IMR-90 (cell line): ENCODE measurements around the gene ZGRF1. TPM values are rescaled to one million over a fixed set of nuclear protein-coding genes. Genes with fewer than 3 reads are reported as not detected.

ENCODE experiments used
- ATAC-seq: fragments of 200-7000 bp; cut with Tn5 transposase; 2 replicates; pipeline ENCODE4 v1.9.1; 2020; ENCODE audit warnings: low read depth, mild to moderate bottlenecking, moderate library complexity
- BruUV-seq: library from RNA; stranded (reverse); fragments of 400-500 nt; replicated peaks from 2 replicates; lab custom pipeline; 2021; lab: Mats Ljungman, UMichigan
- CTCF ChIA-PET: fragments of 300-600 bp; formaldehyde crosslinking; extraction: SDS; loops from one replicate; lab custom pipeline; 2021; ENCODE audit warnings: antibody characterized with exemption; lab: Yijun Ruan, JAX
- POLR2A ChIA-PET: fragments of 300-600 bp; sonication (Branson Sonifier 250); formaldehyde crosslinking; loops from one replicate; lab custom pipeline; 2022; ENCODE audit warnings: antibody characterized with exemption; ENCODE audit not compliant: unreplicated experiment; lab: Charles Lee
- DNase-seq: peaks from one replicate; pipeline ENCODE4 v3.0.0; 2013
- H2AFZ ChIP-seq: replicated peaks from 2 replicates; pipeline ENCODE3; 2013; ENCODE audit warnings: low read length, mild to moderate bottlenecking; ENCODE audit not compliant: poor library complexity
- H2AK5ac ChIP-seq: 2 replicates; pipeline ENCODE4 v1.6.1; 2013; ENCODE audit warnings: low read depth, low read length, inconsistent platforms
- H2AK9ac ChIP-seq: replicated peaks from 2 replicates; pipeline ENCODE3; 2013; ENCODE audit warnings: mild to moderate bottlenecking, low read depth, low read length, moderate library complexity; ENCODE audit not compliant: poor library complexity
- H2BK120ac ChIP-seq: 2 replicates; pipeline ENCODE4 v1.6.1; 2013; ENCODE audit warnings: low read depth, low read length, inconsistent platforms
- H2BK15ac ChIP-seq: 3 replicates; pipeline ENCODE4 v1.6.1; 2013; ENCODE audit warnings: low read depth, low read length, inconsistent platforms
- H2BK20ac ChIP-seq: 2 replicates; pipeline ENCODE4 v1.6.1; 2013; ENCODE audit warnings: low read depth, mild to moderate bottlenecking, inconsistent platforms, low read length, moderate library complexity
- H2BK5ac ChIP-seq: 2 replicates; pipeline ENCODE4 v1.6.1; 2013; ENCODE audit warnings: mild to moderate bottlenecking, low read depth, low read length, inconsistent platforms; ENCODE audit not compliant: poor library complexity, severe bottlenecking
- H3K14ac ChIP-seq: replicated peaks from 2 replicates; pipeline ENCODE4 v1.6.1; 2013; ENCODE audit warnings: low read depth, low read length, inconsistent platforms
- H3K18ac ChIP-seq: 2 replicates; pipeline ENCODE4 v1.6.1; 2013; ENCODE audit warnings: low read depth, low read length, control low read depth
- H3K23ac ChIP-seq: 2 replicates; pipeline ENCODE4 v1.6.1; 2013; ENCODE audit warnings: low read depth, low read length, inconsistent platforms
- H3K27ac ChIP-seq: 2 replicates; pipeline ENCODE4 v1.5.1; 2013; ENCODE audit warnings: mild to moderate bottlenecking, control low read depth, low read length; ENCODE audit not compliant: insufficient read depth
- H3K27me3 ChIP-seq: 2 replicates; pipeline ENCODE4 v1.6.1; 2013; ENCODE audit warnings: low read length; ENCODE audit not compliant: control insufficient read depth, insufficient read depth
- H3K36me3 ChIP-seq: 2 replicates; pipeline ENCODE4 v1.6.1; 2013; ENCODE audit warnings: low read length, mixed read lengths; ENCODE audit not compliant: control insufficient read depth, insufficient read depth
- H3K4ac ChIP-seq: 2 replicates; pipeline ENCODE4 v1.6.1; 2013; ENCODE audit warnings: low read depth, low read length, inconsistent platforms
- H3K4me1 ChIP-seq: 2 replicates; pipeline ENCODE4 v1.6.1; 2013; ENCODE audit warnings: low read length, mixed read lengths; ENCODE audit not compliant: control insufficient read depth, insufficient read depth
- H3K4me2 ChIP-seq: 2 replicates; pipeline ENCODE4 v1.6.1; 2013; ENCODE audit warnings: low read depth, mild to moderate bottlenecking, control low read depth, low read length, moderate library complexity
- H3K4me3 ChIP-seq: 2 replicates; pipeline ENCODE4 v1.5.1; 2013; ENCODE audit warnings: low read depth, mild to moderate bottlenecking, control low read depth, low read length, moderate library complexity; ENCODE audit not compliant: insufficient read depth
- H3K56ac ChIP-seq: 2 replicates; pipeline ENCODE4 v1.6.1; 2013; ENCODE audit warnings: low read length, inconsistent platforms; ENCODE audit not compliant: insufficient read depth; ENCODE audit errors: extremely low read depth
- H3K79me1 ChIP-seq, 2 experiments: 2 replicates each; pipeline ENCODE4 v1.6.1; 2013; ENCODE audit warnings: low read length in 2 of 2, inconsistent platforms in 1 of 2, low read depth in 1 of 2
- H3K9ac ChIP-seq: 2 replicates; pipeline ENCODE4 v1.6.1; 2013; ENCODE audit warnings: low read depth, low read length, control low read depth
- H3K9me1 ChIP-seq: 2 replicates; pipeline ENCODE4 v1.6.1; 2013; ENCODE audit warnings: low read length, inconsistent platforms; ENCODE audit not compliant: insufficient read depth
- H3K9me3 ChIP-seq: 2 replicates; pipeline ENCODE4 v1.6.1; 2013; ENCODE audit warnings: low read length; ENCODE audit not compliant: control insufficient read depth, insufficient read depth
- H4K20me1 ChIP-seq: 2 replicates; pipeline ENCODE4 v1.6.1; 2013; ENCODE audit warnings: low read length, inconsistent platforms; ENCODE audit not compliant: insufficient read depth
- H4K5ac ChIP-seq: 2 replicates; pipeline ENCODE4 v1.6.1; 2013; ENCODE audit warnings: mild to moderate bottlenecking, low read depth, low read length, control low read depth
- H4K8ac ChIP-seq, 2 experiments: 2 replicates each; pipeline ENCODE4 v1.6.1; 2013; ENCODE audit warnings: low read depth in 2 of 2, low read length in 2 of 2, control low read depth in 1 of 2, inconsistent platforms in 1 of 2
- H4K91ac ChIP-seq: 2 replicates; pipeline ENCODE4 v1.6.1; 2013; ENCODE audit warnings: low read depth, low read length, inconsistent platforms; ENCODE audit not compliant: insufficient read depth
- BHLHE40 ChIP-seq: fragments of 150-350 bp; IDR thresholded peaks from 2 replicates; pipeline ENCODE4 v1.6.1; 2016; ENCODE audit warnings: mild to moderate bottlenecking, low read depth, low read length
- CEBPB ChIP-seq: IDR thresholded peaks from 2 replicates; pipeline ENCODE4 v1.6.1; 2012; ENCODE audit warnings: low read depth, low read length, improper control_type of control experiment
- CHD1 ChIP-seq: IDR thresholded peaks from 2 replicates; pipeline ENCODE4 v1.6.1; 2012; ENCODE audit warnings: low read depth, low read length, improper control_type of control experiment
- ELK1 ChIP-seq: fragments of 150-350 bp; IDR thresholded peaks from 2 replicates; pipeline ENCODE4 v1.6.1; 2016; ENCODE audit warnings: low read depth, mild to moderate bottlenecking, low read length, moderate library complexity, borderline replicate concordance
- FOS ChIP-seq: fragments of 150-350 bp; IDR thresholded peaks from 2 replicates; pipeline ENCODE4 v1.6.1; 2016; ENCODE audit warnings: low read depth, low read length
- MAFK ChIP-seq: IDR thresholded peaks from 2 replicates; pipeline ENCODE4 v1.6.1; 2012; ENCODE audit warnings: low read depth, low read length, improper control_type of control experiment
- MAZ ChIP-seq: IDR thresholded peaks from 2 replicates; pipeline ENCODE4 v1.6.1; 2012; ENCODE audit warnings: low read depth, mild to moderate bottlenecking, low read length, improper control_type of control experiment, moderate library complexity, borderline replicate concordance
- MXI1 ChIP-seq: IDR thresholded peaks from 2 replicates; pipeline ENCODE4 v1.6.1; 2012; ENCODE audit warnings: low read depth, mild to moderate bottlenecking, low read length, moderate library complexity, borderline replicate concordance
- NFE2L2 ChIP-seq: fragments of 150-350 bp; IDR thresholded peaks from 2 replicates; pipeline ENCODE4 v1.6.1; 2016; ENCODE audit warnings: low read depth, mild to moderate bottlenecking, low read length
- POLR2A ChIP-seq: IDR thresholded peaks from 2 replicates; pipeline ENCODE4 v1.6.1; 2012; ENCODE audit warnings: mild to moderate bottlenecking, low read depth, low read length
- RAD21 ChIP-seq: IDR thresholded peaks from 2 replicates; pipeline ENCODE4 v1.6.1; 2012; ENCODE audit warnings: low read length, improper control_type of control experiment
- RCOR1 ChIP-seq: IDR thresholded peaks from 2 replicates; pipeline ENCODE4 v1.6.1; 2012; ENCODE audit warnings: mild to moderate bottlenecking, low read length, improper control_type of control experiment; ENCODE audit not compliant: insufficient replicate concordance
- RFX5 ChIP-seq: IDR thresholded peaks from 2 replicates; pipeline ENCODE4 v1.8.0; 2012; ENCODE audit warnings: low read depth, mild to moderate bottlenecking, low read length, moderate library complexity
- SMC3 ChIP-seq: fragments of 150-350 bp; IDR thresholded peaks from 2 replicates; pipeline ENCODE4 v1.6.1; 2016; ENCODE audit warnings: low read depth, mild to moderate bottlenecking, antibody characterized with exemption, low read length, moderate library complexity
- USF2 ChIP-seq: fragments of 150-350 bp; IDR thresholded peaks from 2 replicates; pipeline ENCODE4 v1.6.1; 2017; ENCODE audit warnings: mild to moderate bottlenecking, antibody characterized with exemption, low read length, low read depth
- WGBS, 2 experiments: methylation state at CpG; one replicate each; pipeline versions ENCODE4 v1.1.5 to v1.1.7; 2013; ENCODE audit warnings: missing lambda C conversion rate in 2 of 2; ENCODE audit not compliant: insufficient read length in 1 of 2; ENCODE audit errors: extremely low coverage in 2 of 2; 5-methylcytosine and 5-hydroxymethylcytosine counted together
- dilution Hi-C: fragments of 300-500 bp; cut with HindIII; formaldehyde crosslinking; loops from one replicate; pipeline ENCODE4 v1.14.3; 2018; ENCODE audit warnings: low sequenced_read_pairs; ENCODE audit not compliant: unreplicated experiment
- in situ Hi-C: fragments of 300-500 bp; cut with MboI; formaldehyde crosslinking; loops from 3 replicates; pipeline ENCODE4 v1.14.3; 2019; ENCODE audit warnings: low sequenced_read_pairs, inconsistent platforms, mixed read lengths
- intact Hi-C: fragments of 100-400 bp; cut with micrococcal nuclease; formaldehyde crosslinking; loops from 2 replicates; pipeline ENCODE4 v1.10.0; 2022
- polyA plus RNA-seq, 3 experiments: library from polyadenylated mRNA; depleted of rRNA; stranded (reverse); fragments of >200 nt; gene quantifications; 2 replicates each; pipeline ENCODE4 v1.2.3, GENCODE V29; 2012; ENCODE audit warnings: low replicate concordance in 1 of 3
- total RNA-seq: library from RNA; depleted of rRNA; stranded (reverse); fragments of >200 nt; gene quantifications from 2 replicates; pipeline ENCODE4 v1.2.3, GENCODE V29; 2012
- TF ChIP-seq, protein P1 (sequence below): conservative IDR thresholded peaks from 2 replicates; pipeline ENCODE4 v1.5.1; 2012; ENCODE audit warnings: mild to moderate bottlenecking, low read depth, low read length, improper control_type of control experiment

The ZGRF1 gene
- total and polyA plus RNA-seq, 2 of the 4 experiments (the other 2 are of a cell fraction), result 2.8 to 5.6 TPM

DNA sequence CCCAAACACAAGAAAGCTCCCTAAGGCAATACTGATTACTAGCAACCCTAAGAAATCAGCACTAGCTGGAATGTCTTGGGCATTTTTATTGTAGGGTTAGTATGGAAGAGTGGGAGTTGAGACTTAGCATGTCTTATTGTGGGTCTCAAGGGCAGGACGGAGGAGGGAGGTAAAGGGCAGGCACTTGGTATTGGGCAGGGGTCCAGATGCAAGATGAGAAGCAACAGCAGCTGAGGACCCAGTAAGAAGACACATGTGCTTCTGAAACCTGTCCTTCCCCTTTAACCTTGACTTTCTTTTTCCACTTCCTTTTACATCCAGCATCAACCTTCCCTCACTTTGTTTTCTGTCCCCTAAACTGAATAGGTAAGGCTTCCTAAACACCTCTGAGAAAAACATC lies 37.7 kb upstream of the ZGRF1 start:
- dilution Hi-C loops (no loop called here), intact Hi-C loops (no loop called here), in situ Hi-C loops (no loop called here)
- Histone ChIP-seq H4K5ac (no peak overlapping the region), H3K4ac (no peak overlapping the region), H3K4me2 (no peak overlapping the region), H3K4me3 (no peak overlapping the region), H4K8ac (no peak overlapping the region), H2BK120ac (no peak overlapping the region), H3K14ac (no peak overlapping the region), H3K18ac (no peak overlapping the region), H3K79me1 (no peaks in the 10 kb centered on the region), H3K27me3 (no peaks in the 10 kb centered on the region), H2BK5ac (no peak overlapping the region), H3K9me1 (no peaks in the 10 kb centered on the region), H3K23ac (no peak overlapping the region), H2AK9ac (no peak overlapping the region), H2BK20ac (no peak overlapping the region), H2AK5ac (no peak overlapping the region), H2AFZ (no peak overlapping the region), H3K36me3 (no peaks in the 10 kb centered on the region), H3K9me3 (no peaks in the 10 kb centered on the region), H4K20me1 (no peaks in the 10 kb centered on the region), H4K91ac (no peak overlapping the region), H3K56ac (no peak overlapping the region), H3K4me1 (no peaks in the 10 kb centered on the region), H3K27ac (no peak overlapping the region), H3K9ac (no peak overlapping the region), H2BK15ac (no peak overlapping the region)
- POLR2A ChIA-PET, result no interaction called here
- BruUV-seq, result no TSS peak
- DNase-seq (no peak), ATAC-seq (no peak)
- TF ChIP-seq RFX5 (no peak), USF2 (no peak), POLR2A (no peak), MAFK (no peak), BHLHE40 (no peak), ELK1 (no peak), CEBPB (no peak), RCOR1 (no peak), MAZ (no peak), CHD1 (no peak), RAD21 (no peak), MXI1 (no peak), FOS (no peak), SMC3 (no peak), NFE2L2 (no peak)
- TF ChIP-seq, protein P1, sequence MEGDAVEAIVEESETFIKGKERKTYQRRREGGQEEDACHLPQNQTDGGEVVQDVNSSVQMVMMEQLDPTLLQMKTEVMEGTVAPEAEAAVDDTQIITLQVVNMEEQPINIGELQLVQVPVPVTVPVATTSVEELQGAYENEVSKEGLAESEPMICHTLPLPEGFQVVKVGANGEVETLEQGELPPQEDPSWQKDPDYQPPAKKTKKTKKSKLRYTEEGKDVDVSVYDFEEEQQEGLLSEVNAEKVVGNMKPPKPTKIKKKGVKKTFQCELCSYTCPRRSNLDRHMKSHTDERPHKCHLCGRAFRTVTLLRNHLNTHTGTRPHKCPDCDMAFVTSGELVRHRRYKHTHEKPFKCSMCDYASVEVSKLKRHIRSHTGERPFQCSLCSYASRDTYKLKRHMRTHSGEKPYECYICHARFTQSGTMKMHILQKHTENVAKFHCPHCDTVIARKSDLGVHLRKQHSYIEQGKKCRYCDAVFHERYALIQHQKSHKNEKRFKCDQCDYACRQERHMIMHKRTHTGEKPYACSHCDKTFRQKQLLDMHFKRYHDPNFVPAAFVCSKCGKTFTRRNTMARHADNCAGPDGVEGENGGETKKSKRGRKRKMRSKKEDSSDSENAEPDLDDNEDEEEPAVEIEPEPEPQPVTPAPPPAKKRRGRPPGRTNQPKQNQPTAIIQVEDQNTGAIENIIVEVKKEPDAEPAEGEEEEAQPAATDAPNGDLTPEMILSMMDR, result no peak
- no CpG with 5 or more reads among the region's 1 CpG for WGBS, 2 experiments
- CTCF ChIA-PET, result no interaction called here
